ENCODE results near the gene KAT6B. TPM values are rescaled to one million over a fixed set of nuclear protein-coding genes. Genes with fewer than 3 reads are reported as not detected.

The KAT6B gene
- total RNA-seq, 4 donors from 2014 or later: 50.0 to 75.8 (median 57.5) TPM

DNA sequence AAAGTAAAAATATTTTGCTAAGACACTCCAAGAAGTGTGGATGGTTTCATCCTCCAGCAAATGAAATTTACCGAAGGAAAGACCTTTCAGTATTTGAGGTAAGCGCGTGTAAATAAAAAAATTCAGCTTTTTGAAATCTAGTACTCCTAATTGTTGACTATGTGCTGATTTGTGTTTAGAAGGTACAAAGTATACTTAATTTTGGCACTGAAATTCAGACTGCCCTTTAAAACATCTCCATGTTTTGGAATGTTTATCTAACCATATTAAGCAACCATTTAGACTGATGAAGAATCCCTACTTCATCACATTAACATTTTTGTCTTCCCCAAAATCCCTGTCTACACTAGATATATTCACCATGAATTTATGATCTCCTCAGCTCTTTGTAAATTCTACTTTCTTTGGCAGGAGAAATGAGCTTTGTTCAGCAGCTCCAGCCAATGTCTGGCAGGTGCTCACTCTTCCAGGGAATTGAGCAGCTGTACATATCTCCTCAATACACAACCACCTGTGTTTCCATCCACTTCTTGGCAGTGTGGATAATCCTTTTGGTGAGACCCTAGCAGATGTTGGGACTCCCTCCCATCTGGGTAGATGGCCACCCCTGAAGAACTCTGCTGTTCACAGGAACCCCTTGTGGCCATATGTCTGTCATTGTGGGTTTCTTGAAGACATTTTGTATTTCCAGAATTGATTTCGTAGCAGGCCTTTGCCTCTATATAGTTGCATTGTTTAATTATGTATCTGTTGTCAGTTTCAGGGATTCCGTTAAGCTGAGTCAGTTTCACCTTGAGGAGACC is 155.6 kb downstream of the KAT6B start:
- Histone ChIP-seq H3K4me1 (peaks cover 0 to 37% (median 23%) of the 10 kb centered on the region in 4 donors), H3K9me3 (no peaks in the 10 kb centered on the region), H3K27me3 (no peaks in the 10 kb centered on the region), H3K27ac (replicated peaks in 1 of 4) (peak overlapping the region in 1 of 4 donors; percentile 6), H3K4me3 (no peak overlapping the region), H3K36me3 (peaks cover 0 to 55% (median 18%) of the 10 kb centered on the region in 4 donors)
- intact Hi-C loops (cut with DNase I): no loop called here
- TF ChIP-seq EP300 (IDR thresholded peaks at IDR 0.05) (no peak), POLR2A (IDR thresholded peaks at IDR 0.05; ENCODE audit: low read depth) (no peak)
- WGBS: 94% methylated on average over 5 of the region's 5 CpGs
- no peak for DNase-seq (ENCODE audit: extremely low spot score)

GRCh38 chr10:74982634-74982982 is 156.2 kb downstream of the KAT6B start:
- no peaks in the 10 kb centered on the region for H3K27me3 ChIP-seq
- 87% methylated on average over 2 of the region's 2 CpGs for WGBS
- H3K4me3 ChIP-seq: no peak overlapping the region
- peaks cover 0 to 50% (median 18%) of the 10 kb centered on the region in 4 donors for H3K36me3 ChIP-seq
- H3K9me3 ChIP-seq: no peaks in the 10 kb centered on the region
- TF ChIP-seq, protein P1, sequence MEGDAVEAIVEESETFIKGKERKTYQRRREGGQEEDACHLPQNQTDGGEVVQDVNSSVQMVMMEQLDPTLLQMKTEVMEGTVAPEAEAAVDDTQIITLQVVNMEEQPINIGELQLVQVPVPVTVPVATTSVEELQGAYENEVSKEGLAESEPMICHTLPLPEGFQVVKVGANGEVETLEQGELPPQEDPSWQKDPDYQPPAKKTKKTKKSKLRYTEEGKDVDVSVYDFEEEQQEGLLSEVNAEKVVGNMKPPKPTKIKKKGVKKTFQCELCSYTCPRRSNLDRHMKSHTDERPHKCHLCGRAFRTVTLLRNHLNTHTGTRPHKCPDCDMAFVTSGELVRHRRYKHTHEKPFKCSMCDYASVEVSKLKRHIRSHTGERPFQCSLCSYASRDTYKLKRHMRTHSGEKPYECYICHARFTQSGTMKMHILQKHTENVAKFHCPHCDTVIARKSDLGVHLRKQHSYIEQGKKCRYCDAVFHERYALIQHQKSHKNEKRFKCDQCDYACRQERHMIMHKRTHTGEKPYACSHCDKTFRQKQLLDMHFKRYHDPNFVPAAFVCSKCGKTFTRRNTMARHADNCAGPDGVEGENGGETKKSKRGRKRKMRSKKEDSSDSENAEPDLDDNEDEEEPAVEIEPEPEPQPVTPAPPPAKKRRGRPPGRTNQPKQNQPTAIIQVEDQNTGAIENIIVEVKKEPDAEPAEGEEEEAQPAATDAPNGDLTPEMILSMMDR (IDR thresholded peaks at IDR 0.05): no peak
- no peak for TF ChIP-seq EP300 (IDR thresholded peaks at IDR 0.05)
- TF ChIP-seq POLR2A (IDR thresholded peaks at IDR 0.05; ENCODE audit: low read depth): no peak
- TF ChIP-seq POLR2AphosphoS5 (IDR thresholded peaks at IDR 0.05): no peak
- H3K4me1 ChIP-seq: peaks cover 4 to 43% (median 29%) of the 10 kb centered on the region in 4 donors
- intact Hi-C loops (cut with DNase I): no loop called here
- H3K27ac ChIP-seq (replicated peaks in 1 of 4): peak overlapping the region in 1 of 4 donors; percentile 6
- no peak for DNase-seq (ENCODE audit: extremely low spot score)

- Histone ChIP-seq H3K4me3 (no peak overlapping the region), H3K36me3 (peaks cover 0 to 50% (median 14%) of the 10 kb centered on the region in 4 donors), H3K27me3 (no peaks in the 10 kb centered on the region), H3K4me1 (peaks cover 12 to 50% (median 36%) of the 10 kb centered on the region in 4 donors), H3K27ac (replicated peaks in 1 of 4) (no peak overlapping the region), H3K9me3 (no peaks in the 10 kb centered on the region)
- TF ChIP-seq POLR2AphosphoS5 (IDR thresholded peaks at IDR 0.05) (no peak), POLR2A (IDR thresholded peaks at IDR 0.05; ENCODE audit: low read depth) (no peak), EP300 (IDR thresholded peaks at IDR 0.05) (no peak)
- TF ChIP-seq, protein P1 (IDR thresholded peaks at IDR 0.05): no peak
- WGBS: 61% methylated on average over 2 of the region's 2 CpGs
- DNase-seq (ENCODE audit: extremely low spot score): no peak
- intact Hi-C loops (cut with DNase I): no loop called here
These were observed 157.0 kb downstream of the KAT6B start for GRCh38 chr10:74983383-74983782.

DNA sequence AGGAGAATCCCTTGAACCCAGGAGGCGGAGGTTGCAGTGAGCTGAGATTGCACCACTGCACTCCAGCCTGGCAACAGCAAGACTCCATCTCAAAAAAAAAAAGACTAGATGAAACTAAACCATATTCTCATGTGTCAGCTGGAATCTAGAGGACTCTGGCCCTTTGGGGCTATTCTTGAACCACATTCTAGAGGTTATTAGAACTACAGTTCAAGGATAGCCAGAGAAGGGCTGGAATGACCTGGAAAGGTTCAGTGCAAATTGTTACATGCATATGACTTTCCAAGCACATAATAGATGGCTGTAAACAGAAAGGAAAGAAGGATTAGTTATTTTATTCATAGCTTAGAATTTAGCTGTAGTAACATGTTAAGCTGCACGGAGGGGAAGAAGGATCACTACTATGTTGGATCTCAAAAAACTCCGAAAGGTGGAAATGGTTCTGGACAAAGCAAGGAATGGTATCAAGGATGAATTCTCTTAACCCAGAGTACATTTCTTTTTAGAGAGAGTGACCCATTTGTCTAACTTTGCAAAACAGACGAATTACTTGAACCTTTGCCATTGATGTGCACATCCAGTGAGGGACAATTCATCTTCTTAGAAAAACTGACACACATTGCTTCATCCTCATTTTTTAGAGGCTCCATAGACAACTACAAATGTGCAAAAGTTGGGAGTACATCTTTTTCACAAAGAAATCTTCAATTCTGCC is 161.1 kb downstream of the KAT6B start:
- intact Hi-C loops (cut with DNase I): no loop called here
- TF ChIP-seq EP300 (IDR thresholded peaks at IDR 0.05) (no peak), POLR2A (IDR thresholded peaks at IDR 0.05; ENCODE audit: low read depth) (no peak), POLR2AphosphoS5 (IDR thresholded peaks at IDR 0.05) (peak in 1 of 2 donors; percentile 54)
- DNase-seq (ENCODE audit: extremely low spot score): no peak
- Histone ChIP-seq H3K9me3 (no peaks in the 10 kb centered on the region), H3K27me3 (no peaks in the 10 kb centered on the region), H3K36me3 (peaks cover 0 to 32% (median 10%) of the 10 kb centered on the region in 4 donors), H3K4me1 (peaks cover 22 to 54% (median 46%) of the 10 kb centered on the region in 4 donors), H3K4me3 (no peak overlapping the region), H3K27ac (replicated peaks in 1 of 4) (peak overlapping the region; percentile 41 to 59 (median 46))
- WGBS: 66% methylated on average over 4 of the region's 4 CpGs

DNA sequence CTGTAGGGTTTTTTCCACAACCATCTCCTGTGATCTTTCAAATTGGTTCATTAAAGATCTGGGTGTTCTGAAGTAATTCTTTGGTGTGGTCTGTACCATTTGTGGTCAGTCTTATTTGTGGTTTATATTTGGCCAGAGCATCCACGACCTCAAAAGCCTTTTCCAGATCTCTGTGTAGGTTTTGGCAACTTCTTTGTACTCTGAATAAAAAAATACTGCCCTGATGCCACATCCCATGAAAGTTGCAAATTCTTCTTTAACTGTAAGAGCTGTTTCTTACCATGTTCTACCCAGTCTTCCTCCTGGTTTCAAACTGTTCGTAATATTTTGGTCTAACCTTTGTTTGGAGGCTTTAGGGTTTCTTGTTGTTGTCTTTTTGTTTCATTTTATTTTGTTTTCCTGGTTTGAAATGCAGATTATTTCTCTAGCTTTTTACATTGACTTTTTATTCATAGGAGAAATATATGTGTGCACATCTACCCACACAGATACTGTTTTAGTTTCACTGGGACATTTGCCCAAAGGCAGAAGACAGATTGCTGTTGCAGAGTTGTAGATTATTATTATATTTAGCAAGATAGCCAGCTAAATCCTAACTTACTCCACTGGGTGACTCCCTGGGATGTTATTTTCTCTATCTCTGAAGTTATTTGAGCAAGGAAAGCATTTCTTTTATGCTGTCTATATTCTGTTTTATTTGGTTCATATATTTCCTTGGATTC is 161.8 kb downstream of the KAT6B start:
- Histone ChIP-seq H3K36me3 (peaks cover 0 to 25% (median 15%) of the 10 kb centered on the region in 4 donors), H3K4me1 (peaks cover 22 to 47% (median 39%) of the 10 kb centered on the region in 4 donors), H3K27me3 (no peaks in the 10 kb centered on the region), H3K4me3 (no peak overlapping the region), H3K27ac (replicated peaks in 1 of 4) (peak overlapping the region; percentile 1 to 48 (median 42)), H3K9me3 (no peaks in the 10 kb centered on the region)
- intact Hi-C loops (cut with DNase I): no loop called here
- 34% methylated on average over 2 of the region's 2 CpGs for WGBS
- DNase-seq (ENCODE audit: extremely low spot score): no peak
- TF ChIP-seq POLR2A (IDR thresholded peaks at IDR 0.05; ENCODE audit: low read depth) (no peak), EP300 (IDR thresholded peaks at IDR 0.05) (no peak), POLR2AphosphoS5 (IDR thresholded peaks at IDR 0.05) (no peak)
- TF ChIP-seq, protein P1 (IDR thresholded peaks at IDR 0.05): no peak
